T-helper 2 cell treated with Interferon-gamma antibody and Interleukin-4, amounts not matched to agents 100 ng/mL and 5 ng/mL, for 36 hours (primary cell): Measurements from ENCODE around the gene DNAI2. TPM values are rescaled to one million over a fixed set of nuclear protein-coding genes. Genes with fewer than 3 reads are reported as not detected.

ENCODE experiments used
- intact Hi-C: fragments of 100-400 bp; cut with micrococcal nuclease; formaldehyde crosslinking; loops from one replicate; pipeline ENCODE4 v1.15.1; 2023
- total RNA-seq: library from RNA; stranded (reverse); gene quantifications from 2 replicates; pipeline ENCODE4 v1.2.3, GENCODE V29; 2022

DNAI2 gene
- total RNA-seq, 1 donor from 2014 or later = 0.50 TPM

- intact Hi-C loops = no loop called here
Observed at GRCh38 chr17:74303305-74303704, 29.3 kb downstream of the DNAI2 start.

DNA sequence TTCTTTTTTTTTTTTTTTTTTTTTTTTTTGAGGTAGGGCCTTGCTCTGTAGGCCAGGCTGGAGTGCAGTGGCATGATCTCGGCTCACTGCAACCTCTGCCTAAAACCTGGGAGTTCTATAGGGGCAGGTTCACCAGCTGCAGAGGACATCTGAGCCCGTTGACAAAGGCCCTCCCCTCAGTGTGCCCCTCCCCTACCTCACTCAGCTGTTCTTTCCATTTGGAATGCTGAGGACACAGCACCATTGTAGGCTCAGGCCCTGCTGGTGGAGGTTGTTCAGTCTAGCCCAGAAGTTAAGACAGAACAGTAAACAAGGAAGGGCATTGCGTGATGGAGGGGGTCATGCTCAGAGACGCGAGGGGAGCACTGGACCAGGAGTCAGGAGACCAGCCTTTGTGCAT lies 30.1 kb downstream of the DNAI2 start:
- intact Hi-C loops = no loop called here

- intact Hi-C loops = no loop called here
Observed at GRCh38 chr17:74305865-74306654, 32.0 kb downstream of the DNAI2 start.

DNA sequence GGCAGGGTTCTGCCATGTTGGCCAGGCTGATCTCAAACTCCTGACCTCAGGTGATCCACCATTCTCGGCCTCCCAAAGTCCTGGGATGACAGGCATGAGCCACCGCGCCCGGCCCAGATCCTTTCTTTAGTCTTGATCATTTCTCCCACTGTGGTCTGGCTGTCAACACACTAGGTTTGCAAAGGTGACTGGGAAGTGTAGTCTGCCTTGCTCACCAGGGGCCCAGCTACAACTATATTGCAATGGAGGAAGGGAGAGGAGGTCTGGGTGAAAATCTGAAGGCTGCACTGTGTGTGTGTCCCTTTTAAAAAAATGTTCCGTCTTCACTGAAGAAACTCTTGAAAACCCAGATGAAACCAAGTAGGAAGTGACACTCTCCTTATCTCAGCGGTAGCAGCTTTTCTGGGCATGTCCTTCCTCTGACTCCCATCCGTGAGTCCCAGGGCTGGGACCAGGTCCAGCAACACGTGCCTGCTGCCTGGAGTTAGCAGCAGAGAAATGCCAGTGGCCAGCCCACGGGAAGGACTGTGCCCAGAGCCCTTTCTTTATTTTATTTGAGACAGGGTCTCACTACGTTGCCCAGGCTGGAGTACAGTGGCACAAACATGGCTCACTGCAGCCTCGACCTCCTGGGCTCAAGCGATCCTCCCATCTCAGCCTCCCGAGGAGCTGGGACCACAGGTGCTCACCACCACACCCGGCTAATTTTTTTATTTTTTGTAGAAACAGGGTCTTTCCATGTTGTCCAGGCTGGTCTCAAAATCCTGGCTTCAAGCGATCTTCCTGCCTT lies 34.1 kb downstream of the DNAI2 start:
- intact Hi-C loops = no loop called here

DNA sequence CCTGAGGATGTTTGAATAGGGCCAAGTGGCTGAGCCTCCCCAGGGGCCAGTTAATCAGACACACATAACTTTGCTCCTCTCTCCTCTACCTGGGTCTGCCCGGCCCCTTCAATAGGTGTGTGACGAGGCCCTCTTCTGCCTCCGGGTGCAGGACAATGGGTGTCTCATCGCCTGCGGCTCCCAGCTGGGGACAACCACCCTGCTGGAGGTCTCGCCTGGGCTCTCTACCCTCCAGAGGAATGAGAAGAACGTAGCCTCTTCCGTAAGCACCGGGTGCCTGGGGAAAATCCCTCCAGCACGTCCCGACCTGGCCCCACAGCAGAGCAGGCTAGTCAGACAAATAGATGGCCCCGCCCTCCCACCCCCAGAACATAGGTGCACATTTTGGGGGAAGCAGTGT lies 35.9 kb downstream of the DNAI2 start:
- intact Hi-C loops = no loop called here

DNA sequence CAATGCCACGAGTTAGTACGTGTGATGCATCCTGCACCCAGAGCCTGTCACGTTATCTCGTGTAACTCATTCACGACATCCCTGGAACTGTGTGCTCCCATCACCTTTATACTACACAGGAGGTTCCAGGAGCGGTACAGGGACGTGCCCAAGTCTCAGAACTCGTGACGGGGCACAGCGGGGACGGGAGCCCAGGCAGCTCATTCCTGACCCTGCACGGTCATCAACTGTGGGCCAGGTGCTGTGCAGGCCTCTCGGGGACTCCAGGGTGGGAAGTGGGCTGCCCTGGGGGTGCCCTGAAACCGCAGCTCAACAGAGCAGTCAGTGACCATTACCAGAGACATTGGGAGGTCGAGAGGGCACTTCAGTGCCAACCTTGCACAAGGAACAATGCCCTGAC lies 40.8 kb downstream of the DNAI2 start:
- intact Hi-C loops = no loop called here

GRCh38 chr17:74316220-74316619 lies 42.2 kb downstream of the DNAI2 start:
- intact Hi-C loops = no loop called here

DNA sequence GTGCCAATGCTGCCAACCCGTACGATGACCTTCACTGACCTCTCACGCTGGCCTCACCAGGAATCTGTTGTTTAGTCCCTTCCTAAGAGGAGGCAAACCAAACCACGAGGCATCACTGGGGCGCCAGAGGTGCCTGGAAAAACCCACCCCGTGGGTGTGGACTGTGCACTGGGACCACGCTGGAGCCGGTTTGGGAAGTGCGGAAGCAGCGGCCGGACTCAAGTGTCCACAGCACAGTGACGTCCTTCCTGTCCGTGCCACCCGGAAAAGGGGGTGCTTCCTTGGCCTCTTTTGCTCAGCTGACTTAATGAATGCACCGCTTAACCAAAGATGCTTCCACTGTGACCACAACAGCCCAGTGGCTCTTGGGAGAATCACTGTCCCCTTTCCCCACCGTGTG lies 43.0 kb downstream of the DNAI2 start:
- intact Hi-C loops = no loop called here

DNA sequence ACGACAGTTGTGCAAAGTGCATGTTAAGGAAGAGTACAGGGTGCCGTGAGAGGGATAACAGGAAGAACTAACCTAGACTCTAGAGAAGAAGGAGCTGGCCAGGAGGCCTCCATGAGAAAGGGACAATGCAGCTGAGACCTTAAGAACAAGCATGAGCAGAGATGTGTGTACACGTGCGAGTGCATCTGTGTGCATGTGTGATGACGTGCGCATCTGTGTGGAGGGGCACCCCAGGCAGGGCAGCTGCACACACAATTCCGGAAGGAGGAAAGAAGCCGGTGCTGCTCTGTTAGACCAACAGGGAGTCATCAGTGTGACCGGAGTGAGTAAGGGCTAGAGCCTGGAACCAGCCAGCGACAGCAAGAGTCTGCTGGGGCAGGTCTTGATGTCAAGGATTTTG lies 44.4 kb downstream of the DNAI2 start:
- intact Hi-C loops = no loop called here

DNA sequence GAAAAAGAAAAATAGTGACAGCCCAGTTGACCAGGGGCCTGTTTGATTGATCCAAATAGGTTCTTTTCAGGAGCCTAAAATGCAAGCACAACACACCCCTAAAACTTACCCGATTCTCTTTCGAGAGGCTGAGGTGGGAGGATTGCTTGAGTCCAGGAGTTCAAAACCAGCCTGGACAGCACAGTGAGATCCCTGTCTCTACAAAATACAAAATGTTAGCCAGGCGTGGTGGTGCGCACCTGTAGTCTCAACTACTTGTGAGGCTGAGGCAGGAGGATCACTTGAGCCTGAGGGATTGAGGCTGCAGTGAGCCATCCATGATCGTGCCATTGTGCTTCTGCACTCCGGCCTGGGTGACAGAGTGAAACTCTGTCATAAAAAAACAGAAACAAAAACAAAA lies 50.5 kb downstream of the DNAI2 start:
- intact Hi-C loops = no loop called here

- intact Hi-C loops = no loop called here
Observed at GRCh38 chr17:74325376-74325742, 51.3 kb downstream of the DNAI2 start.

DNA sequence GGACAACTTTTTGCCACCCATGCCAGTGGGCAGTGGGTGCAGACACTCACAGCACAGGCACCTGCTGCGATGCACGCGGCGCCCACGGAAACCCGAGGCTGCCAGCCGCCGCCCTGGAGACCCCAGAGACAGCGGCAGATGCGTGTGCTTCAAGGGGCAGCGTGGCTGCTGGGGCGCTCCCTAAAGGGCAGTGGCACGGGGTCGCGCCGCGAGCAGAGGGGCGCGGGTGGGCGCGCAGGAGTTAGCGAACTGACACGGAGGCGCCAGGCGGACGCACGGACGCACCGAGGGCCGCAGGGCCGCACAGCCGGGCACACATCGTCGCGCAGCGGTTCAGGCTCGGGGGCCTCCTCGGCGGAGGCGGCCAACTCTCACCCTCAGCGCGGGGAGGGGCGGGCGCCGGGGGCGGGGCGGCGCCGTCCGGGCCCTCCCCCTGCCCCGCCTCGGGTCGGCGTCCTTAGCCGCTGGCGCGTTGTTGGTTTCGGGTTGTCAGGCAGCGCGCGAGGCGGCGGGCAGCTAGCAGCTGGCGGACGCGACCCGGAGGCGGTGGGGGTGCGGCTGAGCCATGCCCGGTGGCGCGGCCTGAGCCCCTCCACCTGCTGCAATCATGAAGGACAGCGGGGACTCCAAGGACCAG lies 51.8 kb downstream of the DNAI2 start, which contains the start of gene KIF19:
TSS of gene KIF19 (plus strand) at position 484 of the 637 bp plus-strand sequence. CDS start at position 608, 124 bp downstream.
- intact Hi-C loops = loop anchor here (1.0 kb wide), 1 partner anchor 28 kb away; no protein-coding TSS in a partner anchor

GRCh38 chr17:74326506-74326905 lies 52.5 kb downstream of the DNAI2 start:
- intact Hi-C loops = loop anchor here (1.0 kb wide), 1 partner anchor 28 kb away; no protein-coding TSS in a partner anchor

GRCh38 chr17:74328487-74328886 lies 54.5 kb downstream of the DNAI2 start:
- intact Hi-C loops = no loop called here

DNA sequence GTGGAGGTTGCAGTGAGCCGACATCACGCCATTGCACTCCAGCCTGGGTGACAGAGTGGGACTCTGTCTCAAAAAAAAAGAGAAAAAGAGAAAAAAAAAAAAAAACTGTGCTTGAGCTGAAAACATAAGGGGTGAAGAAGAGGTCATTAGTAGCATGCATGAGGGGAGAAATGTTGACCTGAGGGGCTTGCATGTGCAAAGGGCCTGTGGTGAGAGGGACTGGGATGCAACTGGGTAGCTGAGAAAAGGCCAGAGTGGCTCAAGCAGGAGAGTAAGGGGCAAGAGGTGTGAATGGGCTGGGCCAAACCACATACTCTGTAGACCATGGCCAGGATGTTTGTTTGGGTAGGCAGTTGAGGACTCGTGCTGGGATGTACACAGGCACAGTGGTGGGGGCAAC lies 55.3 kb downstream of the DNAI2 start:
- intact Hi-C loops = no loop called here

GRCh38 chr17:74330446-74330845 lies 56.4 kb downstream of the DNAI2 start:
- intact Hi-C loops = no loop called here

- intact Hi-C loops = no loop called here
Observed at GRCh38 chr17:74332017-74332650, 58.1 kb downstream of the DNAI2 start.

DNA sequence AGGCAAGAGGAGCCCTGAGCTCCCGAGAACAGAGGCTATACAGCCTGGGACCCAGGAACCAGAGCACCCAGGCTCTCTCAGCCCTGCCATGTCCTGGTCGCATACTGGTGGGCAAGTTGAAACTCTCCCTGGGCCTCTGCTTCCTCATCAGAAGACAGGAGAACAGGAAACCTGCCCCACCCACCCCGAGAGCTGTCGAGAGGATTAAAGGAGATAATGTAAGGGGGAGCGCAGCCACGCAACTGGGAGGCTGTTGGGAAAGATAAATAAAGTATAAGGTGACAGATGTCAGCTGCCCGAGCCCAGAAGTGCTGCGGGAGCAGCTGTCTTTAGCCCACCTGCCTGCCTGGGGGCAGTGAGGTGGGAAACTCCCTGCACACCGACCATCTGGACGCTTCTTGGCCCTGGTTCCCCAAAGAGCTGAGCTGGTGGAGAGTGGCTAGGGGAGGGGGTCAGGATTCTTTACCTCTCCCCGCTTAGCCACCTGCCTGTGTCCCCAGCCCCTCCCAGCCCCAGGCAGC lies 58.8 kb downstream of the DNAI2 start:
- intact Hi-C loops = no loop called here

- intact Hi-C loops = no loop called here
Observed at GRCh38 chr17:74334393-74335039, 60.5 kb downstream of the DNAI2 start.

- intact Hi-C loops = no loop called here
Observed at GRCh38 chr17:74335529-74336062, 61.6 kb downstream of the DNAI2 start.
